Chondrocyte (in vitro differentiated cells): ENCODE data around the gene MRPL20. TPM values are rescaled to one million over a fixed set of nuclear protein-coding genes. Genes with fewer than 3 reads are reported as not detected.

Source experiments
- DNase-seq: peaks from one replicate; pipeline ENCODE4 v3.0.0; 2021; ENCODE audit warnings: mixed read lengths, low spot score
- H3K27ac Mint-ChIP-seq: one replicate; pipeline ENCODE4 v1.8.0; 2021; ENCODE audit warnings: mild to moderate bottlenecking, moderate library complexity, mixed read lengths; ENCODE audit not compliant: unreplicated experiment
- H3K27me3 Mint-ChIP-seq: 2 replicates; pipeline ENCODE4 v1.8.0; 2021; ENCODE audit warnings: low read depth, mixed read lengths
- H3K36me3 Mint-ChIP-seq: 2 replicates; pipeline ENCODE4 v1.8.0; 2021; ENCODE audit warnings: low read depth, mixed read lengths
- H3K4me1 Mint-ChIP-seq: 2 replicates; pipeline ENCODE4 v1.8.0; 2021; ENCODE audit warnings: low read depth, mild to moderate bottlenecking, mixed read lengths
- H3K4me3 Mint-ChIP-seq: one replicate; pipeline ENCODE4 v1.8.0; 2021; ENCODE audit warnings: mild to moderate bottlenecking, moderate library complexity, mixed read lengths; ENCODE audit not compliant: unreplicated experiment
- H3K9me3 Mint-ChIP-seq: 2 replicates; pipeline ENCODE4 v1.8.0; 2021; ENCODE audit warnings: low read depth, mixed read lengths
- total RNA-seq: library from RNA; stranded (reverse); gene quantifications from 3 replicates; pipeline ENCODE4 v1.2.1, GENCODE V29; 2021
- TF ChIP-seq, protein P1 (sequence below): fragments of 200-600 bp; sonication (generic); IDR thresholded peaks from 2 replicates; pipeline ENCODE4 v1.5.0; 2021; ENCODE audit warnings: antibody characterized with exemption, mild to moderate bottlenecking, moderate library complexity

Gene MRPL20
- total RNA-seq, 1 donor from 2014 or later, result 75.7 TPM

DNA sequence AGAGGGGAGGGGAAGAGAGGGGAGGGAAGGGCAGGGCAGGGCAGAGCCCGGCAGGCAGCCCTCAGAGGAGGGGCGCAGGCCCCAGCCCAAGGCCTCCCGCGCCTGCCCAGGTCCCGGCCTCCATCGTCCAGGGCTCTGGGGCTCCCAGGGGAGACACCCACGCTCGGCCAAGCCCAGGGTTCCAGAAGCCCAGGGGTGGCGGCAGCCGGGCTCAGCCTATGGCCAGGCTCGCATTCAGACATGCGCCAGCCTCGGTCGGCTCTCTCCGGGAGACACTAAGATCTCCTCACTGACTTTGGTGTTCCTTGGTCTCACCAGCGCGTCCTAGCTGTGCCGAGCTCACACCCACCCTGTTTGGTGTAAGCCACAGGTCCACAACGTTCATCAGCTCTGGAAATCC lies 21.1 kb upstream of the MRPL20 start:
- no peaks in the 10 kb centered on the region for H3K27me3 Mint-ChIP-seq
- DNase-seq, result peak; percentile 81
- peaks cover 31% of the 10 kb centered on the region for H3K4me1 Mint-ChIP-seq
- TF ChIP-seq, protein P1, sequence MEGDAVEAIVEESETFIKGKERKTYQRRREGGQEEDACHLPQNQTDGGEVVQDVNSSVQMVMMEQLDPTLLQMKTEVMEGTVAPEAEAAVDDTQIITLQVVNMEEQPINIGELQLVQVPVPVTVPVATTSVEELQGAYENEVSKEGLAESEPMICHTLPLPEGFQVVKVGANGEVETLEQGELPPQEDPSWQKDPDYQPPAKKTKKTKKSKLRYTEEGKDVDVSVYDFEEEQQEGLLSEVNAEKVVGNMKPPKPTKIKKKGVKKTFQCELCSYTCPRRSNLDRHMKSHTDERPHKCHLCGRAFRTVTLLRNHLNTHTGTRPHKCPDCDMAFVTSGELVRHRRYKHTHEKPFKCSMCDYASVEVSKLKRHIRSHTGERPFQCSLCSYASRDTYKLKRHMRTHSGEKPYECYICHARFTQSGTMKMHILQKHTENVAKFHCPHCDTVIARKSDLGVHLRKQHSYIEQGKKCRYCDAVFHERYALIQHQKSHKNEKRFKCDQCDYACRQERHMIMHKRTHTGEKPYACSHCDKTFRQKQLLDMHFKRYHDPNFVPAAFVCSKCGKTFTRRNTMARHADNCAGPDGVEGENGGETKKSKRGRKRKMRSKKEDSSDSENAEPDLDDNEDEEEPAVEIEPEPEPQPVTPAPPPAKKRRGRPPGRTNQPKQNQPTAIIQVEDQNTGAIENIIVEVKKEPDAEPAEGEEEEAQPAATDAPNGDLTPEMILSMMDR, result no peak
- H3K27ac Mint-ChIP-seq, result no peak overlapping the region
- H3K9me3 Mint-ChIP-seq, result no peaks in the 10 kb centered on the region
- peak overlapping the region; percentile 41 for H3K4me3 Mint-ChIP-seq
- no peaks in the 10 kb centered on the region for H3K36me3 Mint-ChIP-seq

DNA sequence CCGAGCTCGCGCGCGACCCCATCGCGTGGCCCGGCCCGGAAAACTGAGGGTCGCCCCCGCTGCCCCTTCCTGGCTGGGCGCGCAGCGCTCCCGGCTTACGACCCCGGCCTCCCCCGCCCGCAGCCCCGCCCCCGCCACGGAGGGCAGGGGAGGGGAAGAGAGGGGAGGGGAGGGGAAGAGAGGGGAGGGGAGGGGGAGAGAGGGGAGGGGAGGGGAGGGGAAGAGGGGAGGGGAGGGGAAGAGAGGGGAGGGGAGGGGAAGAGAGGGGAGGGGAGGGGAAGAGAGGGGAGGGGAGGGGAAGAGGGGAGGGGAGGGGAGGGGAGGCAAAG lies 20.7 kb upstream of the MRPL20 start:
- Mint-ChIP-seq H3K4me1 (peaks cover 28% of the 10 kb centered on the region), H3K9me3 (no peaks in the 10 kb centered on the region), H3K36me3 (no peaks in the 10 kb centered on the region), H3K27ac (no peak overlapping the region), H3K27me3 (no peaks in the 10 kb centered on the region), H3K4me3 (no peak overlapping the region)
- DNase-seq, result no peak
- TF ChIP-seq, protein P1, result no peak

DNA sequence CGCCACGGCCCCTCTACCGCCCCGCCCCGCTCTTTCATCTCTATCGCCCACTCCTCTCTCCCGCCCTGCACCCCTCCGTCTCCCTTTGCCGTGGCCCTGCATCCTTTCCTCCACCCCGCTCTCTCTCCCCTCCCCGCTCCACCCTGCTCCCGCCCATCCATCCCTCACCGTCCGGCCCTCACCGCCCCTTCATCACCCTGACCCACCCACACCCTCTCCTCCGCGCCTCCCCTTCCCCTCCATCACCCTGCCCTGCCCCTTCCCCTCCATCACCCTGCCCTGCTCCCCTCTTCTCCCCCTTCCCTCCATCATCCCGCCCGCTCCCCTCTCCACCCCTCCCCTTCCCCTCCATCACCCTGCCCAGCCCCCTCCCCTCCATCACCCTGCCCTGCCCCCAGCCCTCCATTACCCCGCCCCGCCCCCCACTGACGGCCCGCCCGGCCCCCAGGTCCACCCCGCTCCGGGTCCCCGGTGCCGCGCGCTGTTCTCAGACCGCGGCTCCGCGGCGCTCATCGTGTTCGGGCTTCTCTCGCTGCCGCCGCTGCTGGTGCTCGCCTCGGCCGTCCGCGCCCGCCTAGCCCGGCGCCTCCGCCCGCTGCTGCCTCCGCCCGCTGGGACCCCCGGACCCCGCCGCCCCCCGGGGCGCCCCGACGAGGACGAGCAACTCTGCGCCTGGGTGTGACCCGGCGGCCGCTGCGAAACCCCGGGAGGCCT lies 20.2 kb upstream of the MRPL20 start:
- peak; percentile 92 for DNase-seq
- Mint-ChIP-seq H3K4me3 (no peak overlapping the region), H3K36me3 (no peaks in the 10 kb centered on the region), H3K27ac (no peak overlapping the region), H3K9me3 (no peaks in the 10 kb centered on the region), H3K4me1 (peaks cover 25% of the 10 kb centered on the region), H3K27me3 (no peaks in the 10 kb centered on the region)
- TF ChIP-seq, protein P1, result no peak

DNA sequence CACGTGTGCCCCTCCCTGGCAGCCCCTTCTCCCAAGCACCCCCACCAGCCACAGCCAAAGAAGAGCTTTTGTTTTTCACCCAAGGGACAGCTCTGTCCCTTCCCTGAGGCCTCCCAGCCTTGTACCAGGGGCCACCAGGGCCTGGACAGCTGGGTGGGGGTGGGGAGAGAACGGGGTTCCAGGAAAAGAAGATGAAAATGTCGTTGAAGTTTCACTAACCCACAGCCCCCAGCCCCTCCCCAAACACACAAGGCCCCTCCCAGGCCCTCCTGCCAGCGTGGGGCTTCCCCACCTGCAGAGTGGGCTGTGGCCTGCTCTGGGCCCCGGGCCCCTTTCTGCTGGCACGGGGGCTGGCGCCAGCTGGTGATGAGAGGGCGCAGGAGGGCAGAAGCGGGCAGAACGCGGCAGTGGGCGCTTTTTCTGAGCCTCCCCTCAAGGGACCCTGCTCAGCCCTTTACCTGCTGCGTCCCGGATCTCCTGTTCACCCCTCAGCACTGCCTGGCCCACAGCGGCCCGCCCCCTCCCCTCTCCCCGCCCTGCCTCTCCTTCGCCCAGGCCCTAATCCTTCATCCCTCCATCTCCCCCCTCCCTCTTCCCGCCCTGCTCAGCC lies 19.5 kb upstream of the MRPL20 start:
- no peak overlapping the region for H3K27ac Mint-ChIP-seq

DNA sequence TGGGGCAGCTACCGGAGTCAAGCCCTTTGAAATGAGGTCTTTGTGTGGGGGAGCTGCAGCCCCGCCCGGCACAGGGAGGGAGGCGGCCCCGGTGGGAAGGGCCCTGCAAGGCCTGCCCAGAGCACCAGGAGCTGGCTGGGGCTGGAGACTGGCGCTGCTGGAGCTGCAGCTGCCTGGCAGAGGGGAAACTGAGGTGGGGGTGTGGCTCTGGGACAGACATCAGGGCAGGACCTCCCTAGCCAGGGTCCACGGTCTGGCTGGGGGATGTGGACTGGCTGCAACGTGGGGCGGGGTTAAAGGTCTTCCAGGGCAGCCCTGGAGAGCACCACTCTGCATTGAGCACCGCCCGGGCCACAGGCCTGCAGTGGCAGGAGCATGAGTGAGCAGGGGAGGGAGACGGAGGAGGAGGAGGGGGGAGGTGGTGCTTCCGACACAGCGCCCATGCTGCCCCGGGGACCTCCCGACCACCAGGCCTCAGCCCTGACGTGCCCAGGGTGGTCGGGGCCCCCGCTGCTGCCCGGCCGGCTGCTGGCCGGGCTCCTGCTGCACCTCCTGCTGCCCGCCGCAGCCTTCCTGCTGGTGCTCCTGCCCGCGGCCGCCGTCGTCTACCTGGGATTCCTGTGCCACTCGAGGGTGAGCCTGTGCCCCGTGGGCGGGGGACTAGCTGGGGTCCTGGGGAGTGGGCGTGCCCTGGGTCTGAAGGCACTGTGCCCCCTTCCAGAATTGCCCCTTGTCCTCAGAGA lies 18.8 kb upstream of the MRPL20 start:
- H3K4me3 Mint-ChIP-seq, result no peak overlapping the region
- no peaks in the 10 kb centered on the region for H3K9me3 Mint-ChIP-seq
- peak; percentile 79 for DNase-seq
- TF ChIP-seq, protein P1, result no peak
- H3K4me1 Mint-ChIP-seq, result peaks cover 15% of the 10 kb centered on the region
- H3K27me3 Mint-ChIP-seq, result no peaks in the 10 kb centered on the region
- H3K36me3 Mint-ChIP-seq, result no peaks in the 10 kb centered on the region
- H3K27ac Mint-ChIP-seq, result no peak overlapping the region

More for the DNA sequence above, 19.5 kb upstream of the MRPL20 start:
- Mint-ChIP-seq H3K4me1 (peaks cover 19% of the 10 kb centered on the region), H3K27me3 (no peaks in the 10 kb centered on the region), H3K9me3 (no peaks in the 10 kb centered on the region), H3K36me3 (no peaks in the 10 kb centered on the region), H3K4me3 (no peak overlapping the region)
- no peak for DNase-seq
- TF ChIP-seq, protein P1, result no peak
